Body of pancreas (tissue), 4 donors: Measurements from ENCODE around the gene COX19. TPM values are rescaled to one million over a fixed set of nuclear protein-coding genes. Genes with fewer than 3 reads are reported as not detected.

Source experiments
- ATAC-seq: fragments of 150-250 bp; one replicate; pipeline ENCODE4 v1.9.1; 2016
- DNase-seq, 4 donors: peaks; one replicate each; pipeline ENCODE4 v3.0.0-alpha.2; 2019
- H3K27ac ChIP-seq, 4 donors: fragments of 200-600 bp; sonication (generic); 1 replicate in 3 of 4; 2 replicates in 1 of 4; pipeline versions ENCODE4 v1.5.1 to v1.6.1; 2016 to 2019; ENCODE audit warnings: mild to moderate bottlenecking in 1 of 4, mixed read lengths in 1 of 4, moderate library complexity in 1 of 4
- H3K27me3 ChIP-seq, 2 donors: fragments of 200-600 bp; sonication (generic); one replicate each; pipeline ENCODE4 v1.6.0; 2016; ENCODE audit warnings: mild to moderate bottlenecking in 1 of 2
- H3K36me3 ChIP-seq, 2 donors: fragments of 200-600 bp; sonication (generic); replicated peaks in 1 of 2; 2 replicates each; pipeline ENCODE4 v1.5.1; 2016; ENCODE audit warnings: low read depth in 2 of 2; ENCODE audit not compliant: insufficient read depth in 1 of 2
- H3K4me1 ChIP-seq: fragments of 200-600 bp; sonication (generic); one replicate; pipeline ENCODE4 v1.6.0; 2016
- H3K4me3 ChIP-seq, 2 donors: fragments of 200-600 bp; sonication (generic); 1 replicate in 1 of 2; 2 replicates in 1 of 2; pipeline ENCODE4 v1.5.1; 2016 to 2019
- H3K9me3 ChIP-seq, 3 donors: fragments of 200-600 bp; sonication (generic); 1 replicate in 2 of 3; 2 replicates in 1 of 3; pipeline ENCODE4 v1.5.1; 2016
- CTCF ChIP-seq, 7 experiments: fragments of 450-650 bp in 4 of 7; fragments of 200-600 bp in 3 of 7; sonication (generic) in 3 of 7; IDR thresholded peaks; one replicate each; pipeline ENCODE4 v1.5.1; 2016 to 2019; ENCODE audit warnings: antibody characterized with exemption in 7 of 7
- POLR2A ChIP-seq, 3 donors: fragments of 450-650 bp; IDR thresholded peaks; one replicate each; pipeline ENCODE4 v1.6.1; 2016; ENCODE audit warnings: antibody characterized with exemption in 3 of 3, mild to moderate bottlenecking in 2 of 3
- WGBS, 2 donors: methylation state at CpG; one replicate each; pipeline ENCODE4 v1.1.5; 2017; 5-methylcytosine and 5-hydroxymethylcytosine counted together
- intact Hi-C: fragments of 100-400 bp; cut with DNase I; formaldehyde crosslinking; loops from one replicate; pipeline ENCODE4 v1.15.1; 2023
- total RNA-seq, 2 donors: library from RNA; depleted of rRNA; stranded (reverse); fragments of >200 nt; gene quantifications; one replicate each; pipeline ENCODE4 v1.1.0, GENCODE V29; 2016

Gene COX19
- total RNA-seq, 2 donors from 2014 or later, result 9.6 to 25.1 TPM

- WGBS, 2 donors, result 60 to 84% methylated on average over 1 to 36 of the region's 38 CpGs
- H3K36me3 ChIP-seq, result peaks cover 0 to 4% of the 10 kb centered on the region in 2 donors
- ATAC-seq, result no peak
- DNase-seq, result no peak
- H3K27me3 ChIP-seq, result no peaks in the 10 kb centered on the region
- H3K4me3 ChIP-seq, result no peak overlapping the region
- H3K9me3 ChIP-seq, result no peaks in the 10 kb centered on the region
- TF ChIP-seq POLR2A (IDR thresholded peaks at IDR 0.05), result no peak
- TF ChIP-seq CTCF (IDR thresholded peaks at IDR 0.05), result no peak
- peaks cover 9% of the 10 kb centered on the region for H3K4me1 ChIP-seq
- intact Hi-C loops, result loop anchor here (10.0 kb wide), 1 partner anchor 179 kb away; no protein-coding TSS in a partner anchor
- H3K27ac ChIP-seq, result no peak overlapping the region
Observed at GRCh38 chr7:996079-996872, 20.9 kb upstream of the COX19 start.

- Histone ChIP-seq H3K4me3 (no peak overlapping the region), H3K27me3 (no peaks in the 10 kb centered on the region), H3K36me3 (peaks cover 0 to 4% of the 10 kb centered on the region in 2 donors), H3K9me3 (no peaks in the 10 kb centered on the region), H3K27ac (no peak overlapping the region), H3K4me1 (peaks cover 9% of the 10 kb centered on the region)
- WGBS, 2 donors, result 88% methylated on average over 5 to 13 of the region's 14 CpGs
- ATAC-seq (no peak), DNase-seq (no peak)
- intact Hi-C loops, result loop anchor here (2.0 to 10.0 kb wide), 2 partner anchors 67 to 179 kb away; no protein-coding TSS in a partner anchor
- TF ChIP-seq POLR2A (IDR thresholded peaks at IDR 0.05) (no peak), CTCF (IDR thresholded peaks at IDR 0.05) (no peak)
Observed at GRCh38 chr7:995571-995970, 20.2 kb upstream of the COX19 start.

- no peak for DNase-seq
- no peaks in the 10 kb centered on the region for H3K9me3 ChIP-seq
- intact Hi-C loops, result loop anchor here (2.0 to 10.0 kb wide), 2 partner anchors 68 to 180 kb away; no protein-coding TSS in a partner anchor
Observed at GRCh38 chr7:994592-995308, 19.4 kb upstream of the COX19 start.

More at GRCh38 chr7:994592-995308, 19.4 kb upstream of the COX19 start:
- no peak for TF ChIP-seq CTCF (IDR thresholded peaks at IDR 0.05)
- no peak for TF ChIP-seq POLR2A (IDR thresholded peaks at IDR 0.05)
- Histone ChIP-seq H3K27ac (no peak overlapping the region), H3K27me3 (no peaks in the 10 kb centered on the region), H3K36me3 (peaks cover 0 to 2% of the 10 kb centered on the region in 2 donors), H3K4me3 (no peak overlapping the region), H3K4me1 (peaks cover 9% of the 10 kb centered on the region)
- WGBS, 2 donors, result 63 to 77% methylated on average over 12 to 28 of the region's 28 CpGs
- no peak for ATAC-seq
